ENCODE results near the gene SGK2. TPM values are rescaled to one million over a fixed set of nuclear protein-coding genes. Genes with fewer than 3 reads are reported as not detected.

The SGK2 gene
- total RNA-seq (0.75 TPM), polyA plus RNA-seq (ENCODE audit: insufficient read depth in 1 of 8, insufficient read length in 8 of 8, low replicate concordance in 1 of 8) (1 to 10 TPM in 3 of 8 donors, under 1 TPM in 5; 0.22 to 2.1 (median 0.68) TPM)
- long read RNA-seq, donor 1 = 0 reads
- long read RNA-seq, donor 2 = 0 reads
- long read RNA-seq, donor 3 = 0 reads
- long read RNA-seq, donor 4 = 0 reads
- long read RNA-seq, donor 5 = 0 reads
- long read RNA-seq, donor 6 = 0 reads
- long read RNA-seq, donor 7 = 0 reads
- long read RNA-seq, donor 8 = 0 reads
- long read RNA-seq, donor 9 = 0 reads
- long read RNA-seq, donor 10 = 0 reads
- long read RNA-seq, donor 11 = 0 reads

DNA sequence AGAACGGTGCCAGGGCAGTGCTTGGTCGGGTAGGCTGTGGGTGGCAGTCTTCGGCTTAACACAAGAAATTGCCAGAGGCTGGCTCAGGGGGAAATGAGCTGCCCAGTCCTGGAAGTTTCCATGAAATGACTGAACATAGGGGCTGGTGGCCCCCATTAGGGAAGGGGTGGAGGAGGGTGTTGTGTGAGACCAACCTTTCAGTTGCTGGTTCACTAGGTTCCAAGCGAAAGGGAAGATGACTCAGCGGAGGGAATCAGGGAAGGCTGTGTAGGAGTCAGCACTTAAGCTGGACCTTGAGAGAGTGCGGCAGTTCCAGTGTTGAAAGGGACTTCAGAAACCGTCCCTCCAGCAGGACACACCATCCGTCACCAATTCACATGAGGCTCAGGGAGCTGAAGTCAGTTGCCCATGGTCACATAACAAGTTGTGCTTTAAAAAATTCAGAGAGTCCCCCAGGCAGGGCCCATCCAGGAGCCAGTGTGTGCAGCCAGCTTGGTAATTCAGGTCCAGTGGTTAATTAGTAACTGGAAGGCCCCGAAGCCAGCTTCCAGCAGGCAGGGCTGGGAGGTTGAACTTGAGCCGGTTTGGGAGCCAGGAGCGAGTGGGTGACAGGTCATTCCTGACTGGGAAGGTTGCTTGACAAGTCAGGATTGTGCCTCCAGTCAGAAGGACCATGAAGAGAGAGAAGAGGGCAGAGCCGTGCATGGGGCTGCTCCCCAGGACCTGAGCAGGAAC is at the start of gene SGK2:
TSS of gene SGK2 (plus strand) at position 616 of the 735 bp plus-strand sequence. CDS start 7,469 bp downstream, outside the sequence.
- Histone ChIP-seq H3K4me1 (ENCODE audit: control insufficient read depth, insufficient read depth, low read length) (no peaks in the 10 kb centered on the region), H3K9me3 (replicated peaks; ENCODE audit: control insufficient read depth, low read depth, low read length) (no peaks in the 10 kb centered on the region), H3K27me3 (ENCODE audit: control insufficient read depth, insufficient read depth, low read length) (no peaks in the 10 kb centered on the region), H3K36me3 (ENCODE audit: control insufficient read depth, insufficient read depth, low read length) (no peaks in the 10 kb centered on the region), H3K27ac (ENCODE audit: low read length) (no peak within 1 kb of the TSS), H3K4me3 (ENCODE audit: low read length) (no peak within 1 kb of the TSS)
- whole genome bisulfite sequencing (ENCODE audit: insufficient coverage) = 83% methylated on average over 9 of the region's 12 CpGs
- DNase-seq = no peak

DNA sequence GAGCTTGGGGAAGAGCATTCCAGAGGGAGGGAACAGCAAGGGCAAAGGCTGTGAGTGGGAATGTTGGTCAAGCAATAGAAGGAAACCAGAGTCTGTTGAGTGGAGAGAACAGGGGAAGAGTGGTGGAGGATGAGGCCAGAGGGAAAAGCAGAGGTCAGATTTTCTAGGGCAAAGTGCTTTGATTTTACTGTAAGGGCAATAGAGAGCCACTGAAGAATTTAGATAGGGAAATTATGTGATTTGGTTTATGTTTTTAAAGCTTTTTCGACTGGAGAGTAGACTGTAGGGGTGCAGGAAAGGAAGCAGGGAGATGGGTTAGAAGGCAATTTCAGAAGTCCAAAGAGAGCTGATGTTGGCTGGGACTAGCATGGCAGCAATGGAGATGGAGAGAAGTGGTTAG is 46.9 kb upstream of the SGK2 start:
- no peak overlapping the region for H3K4me3 ChIP-seq (ENCODE audit: low read length)
- H3K27ac ChIP-seq (ENCODE audit: low read length) = no peak overlapping the region
- peaks cover 14% of the 10 kb centered on the region for H3K4me1 ChIP-seq (ENCODE audit: control insufficient read depth, insufficient read depth, low read length)
- peaks cover 16% of the 10 kb centered on the region for H3K27me3 ChIP-seq (ENCODE audit: control insufficient read depth, insufficient read depth, low read length)
- DNase-seq = no peak
- H3K9me3 ChIP-seq (replicated peaks; ENCODE audit: control insufficient read depth, low read depth, low read length) = no peaks in the 10 kb centered on the region
- no peaks in the 10 kb centered on the region for H3K36me3 ChIP-seq (ENCODE audit: control insufficient read depth, insufficient read depth, low read length)
- 76% methylated on average over 1 of the region's 1 CpG for WGBS (ENCODE audit: insufficient coverage)

DNA sequence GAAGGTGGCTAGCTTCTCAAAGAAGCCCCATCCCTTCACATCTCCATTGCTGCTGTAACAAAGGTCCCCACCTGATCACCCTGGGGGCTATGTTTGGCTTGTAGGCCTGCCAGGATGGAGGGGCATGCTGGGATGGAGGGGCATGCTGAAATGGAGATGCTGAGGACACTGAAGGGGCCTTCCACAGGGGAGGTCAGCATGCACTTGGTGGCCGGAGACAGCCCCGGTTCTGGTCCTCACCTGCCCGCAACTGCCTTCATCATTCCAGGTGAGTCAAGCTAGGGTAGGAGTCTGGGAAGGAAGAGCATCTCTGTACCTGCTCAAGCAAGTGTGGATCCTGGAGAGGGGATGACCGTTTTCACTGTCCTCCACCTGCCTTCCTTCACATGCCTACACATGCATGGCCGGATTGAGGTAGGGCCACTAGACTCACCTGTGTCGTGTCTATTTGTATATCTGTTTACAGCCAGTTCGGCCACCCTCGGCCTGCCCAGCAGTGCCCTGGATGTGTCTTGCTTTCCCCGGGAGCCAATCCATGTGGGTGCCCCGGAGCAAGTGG is 45.4 kb upstream of the SGK2 start:
- H3K27me3 ChIP-seq (ENCODE audit: control insufficient read depth, insufficient read depth, low read length) = peaks cover 3% of the 10 kb centered on the region
- H3K27ac ChIP-seq (ENCODE audit: low read length) = peak overlapping the region; percentile 81
- H3K9me3 ChIP-seq (replicated peaks; ENCODE audit: control insufficient read depth, low read depth, low read length) = no peaks in the 10 kb centered on the region
- H3K4me1 ChIP-seq (ENCODE audit: control insufficient read depth, insufficient read depth, low read length) = peaks cover 7% of the 10 kb centered on the region
- H3K36me3 ChIP-seq (ENCODE audit: control insufficient read depth, insufficient read depth, low read length) = no peaks in the 10 kb centered on the region
- 53% methylated on average over 6 of the region's 10 CpGs for WGBS (ENCODE audit: insufficient coverage)
- DNase-seq = no peak
- peak overlapping the region; percentile 62 for H3K4me3 ChIP-seq (ENCODE audit: low read length)

DNA sequence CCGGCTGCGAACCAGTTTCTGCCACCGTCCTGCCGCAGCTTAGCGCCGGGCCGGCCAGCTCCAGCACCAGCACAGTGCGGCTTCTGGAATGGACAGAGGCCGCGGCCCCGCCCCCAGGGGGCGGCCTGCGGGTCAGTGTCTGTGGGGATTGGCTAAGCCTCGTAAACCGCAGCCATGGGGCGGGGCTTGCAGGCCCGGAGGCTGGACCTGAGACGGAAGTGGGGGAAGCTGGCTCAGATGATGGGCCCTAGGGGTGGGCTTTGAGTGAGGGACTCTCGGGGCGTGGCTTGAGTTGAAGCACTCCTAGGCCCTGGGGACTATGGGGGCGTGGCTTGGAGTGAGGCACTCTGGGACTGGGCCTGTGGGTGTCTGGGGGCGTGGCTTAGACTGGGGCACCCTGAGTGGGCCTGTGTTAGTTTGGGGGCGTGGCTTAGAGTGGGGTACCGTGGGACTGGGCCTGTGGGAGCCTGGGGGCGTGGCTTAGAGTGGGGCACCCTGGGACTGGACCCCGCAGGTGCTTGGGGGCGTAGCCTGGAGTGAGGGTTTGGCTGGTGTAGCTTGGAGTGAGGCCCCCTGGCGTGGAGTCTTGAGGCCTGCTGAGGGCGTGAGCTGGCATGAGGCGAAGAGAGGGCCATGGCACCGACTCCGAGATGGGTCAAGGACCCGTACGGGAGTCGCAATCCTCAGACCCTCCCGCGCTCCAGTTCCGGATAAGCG is 44.7 kb upstream of the SGK2 start:
- peak; percentile 97 for DNase-seq
- Histone ChIP-seq H3K27ac (ENCODE audit: low read length) (peak overlapping the region; percentile 81), H3K9me3 (replicated peaks; ENCODE audit: control insufficient read depth, low read depth, low read length) (no peaks in the 10 kb centered on the region), H3K27me3 (ENCODE audit: control insufficient read depth, insufficient read depth, low read length) (no peaks in the 10 kb centered on the region), H3K4me1 (ENCODE audit: control insufficient read depth, insufficient read depth, low read length) (peaks cover 7% of the 10 kb centered on the region), H3K4me3 (ENCODE audit: low read length) (peak overlapping the region; percentile 62), H3K36me3 (ENCODE audit: control insufficient read depth, insufficient read depth, low read length) (no peaks in the 10 kb centered on the region)
- 51% methylated on average over 38 of the region's 39 CpGs for WGBS (ENCODE audit: insufficient coverage)

DNA sequence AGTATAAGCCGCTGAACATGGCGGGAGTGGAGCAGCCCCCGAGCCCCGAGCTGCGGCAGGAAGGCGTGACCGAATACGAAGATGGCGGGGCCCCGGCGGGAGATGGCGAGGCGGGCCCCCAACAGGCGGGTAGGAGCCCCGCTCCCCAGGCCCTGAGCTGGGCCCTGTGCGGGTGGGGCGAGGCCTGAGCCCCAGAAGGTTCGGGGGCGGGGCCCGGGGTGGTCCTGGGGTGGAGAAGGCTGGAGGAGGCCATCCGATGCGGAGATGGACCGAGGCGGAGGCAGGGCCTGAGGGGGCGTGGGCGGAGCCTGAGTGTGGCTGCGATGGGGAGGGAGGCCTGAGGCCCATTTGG is 44.2 kb upstream of the SGK2 start:
- Histone ChIP-seq H3K4me1 (ENCODE audit: control insufficient read depth, insufficient read depth, low read length) (peaks cover 7% of the 10 kb centered on the region), H3K27ac (ENCODE audit: low read length) (peak overlapping the region; percentile 81)

DNA sequence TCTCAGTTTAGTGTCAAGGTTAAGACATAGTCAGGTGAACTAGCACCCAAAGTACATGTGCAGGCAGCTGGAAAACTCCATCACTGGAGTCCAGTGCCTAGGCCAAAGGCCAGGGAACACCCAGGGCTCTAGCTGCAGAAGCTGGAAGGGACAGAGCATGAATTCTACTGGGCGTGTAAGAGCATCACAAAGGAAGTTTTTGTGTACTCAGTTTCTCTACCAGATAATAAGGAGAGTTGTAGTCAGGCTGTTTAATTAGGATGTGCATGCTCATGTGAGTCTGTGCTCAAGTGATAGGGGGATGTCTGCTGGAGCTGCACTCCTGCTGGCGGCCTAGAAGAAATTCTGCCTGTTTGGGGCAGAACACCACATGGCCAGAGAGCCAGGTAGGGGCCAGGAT is 43.2 kb upstream of the SGK2 start:
- no peak overlapping the region for H3K27ac ChIP-seq (ENCODE audit: low read length)

More for the DNA sequence above, 44.2 kb upstream of the SGK2 start:
- Histone ChIP-seq H3K36me3 (ENCODE audit: control insufficient read depth, insufficient read depth, low read length) (no peaks in the 10 kb centered on the region), H3K4me3 (ENCODE audit: low read length) (peak overlapping the region; percentile 62), H3K27me3 (ENCODE audit: control insufficient read depth, insufficient read depth, low read length) (no peaks in the 10 kb centered on the region), H3K9me3 (replicated peaks; ENCODE audit: control insufficient read depth, low read depth, low read length) (no peaks in the 10 kb centered on the region)
- DNase-seq = peak; percentile 48
- WGBS (ENCODE audit: insufficient coverage) = 29% methylated on average over 25 of the region's 27 CpGs

DNA sequence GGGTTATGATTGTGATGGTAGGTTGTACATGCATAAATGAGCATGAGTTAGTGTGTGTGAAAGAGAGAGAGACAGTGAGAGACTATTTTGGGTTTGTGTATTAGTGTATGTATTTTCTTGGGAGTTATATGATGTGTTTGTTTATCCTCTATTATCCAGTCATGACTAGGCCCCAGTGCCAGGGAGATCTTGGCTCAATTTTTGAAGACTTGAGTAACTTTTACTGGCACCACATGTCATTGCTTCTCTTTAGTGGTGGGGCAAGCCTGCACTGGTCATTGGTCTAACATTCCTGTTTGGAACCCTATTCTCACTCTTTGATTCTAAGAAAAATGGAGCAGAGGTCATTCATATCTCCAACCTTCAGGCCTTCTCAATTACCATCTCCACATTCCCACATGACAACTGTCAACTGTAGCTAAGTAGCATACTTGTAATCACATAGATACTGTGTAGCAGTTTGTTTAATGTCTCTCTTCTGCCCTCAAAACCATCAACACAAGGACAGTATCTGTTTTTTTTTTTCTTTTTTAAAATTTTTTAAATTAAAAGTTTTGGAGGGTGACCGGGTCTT is 42.5 kb upstream of the SGK2 start:
- WGBS (ENCODE audit: insufficient coverage) = no CpG with 5 or more reads among the region's 1 CpG
- Histone ChIP-seq H3K36me3 (ENCODE audit: control insufficient read depth, insufficient read depth, low read length) (no peaks in the 10 kb centered on the region), H3K9me3 (replicated peaks; ENCODE audit: control insufficient read depth, low read depth, low read length) (no peaks in the 10 kb centered on the region), H3K27ac (ENCODE audit: low read length) (peak overlapping the region; percentile 20), H3K27me3 (ENCODE audit: control insufficient read depth, insufficient read depth, low read length) (no peaks in the 10 kb centered on the region), H3K4me3 (ENCODE audit: low read length) (no peak overlapping the region), H3K4me1 (ENCODE audit: control insufficient read depth, insufficient read depth, low read length) (peaks cover 7% of the 10 kb centered on the region)
- DNase-seq = no peak

More for the DNA sequence above, 43.2 kb upstream of the SGK2 start:
- H3K9me3 ChIP-seq (replicated peaks; ENCODE audit: control insufficient read depth, low read depth, low read length) = no peaks in the 10 kb centered on the region
- 88% methylated on average over 1 of the region's 2 CpGs for WGBS (ENCODE audit: insufficient coverage)
- H3K36me3 ChIP-seq (ENCODE audit: control insufficient read depth, insufficient read depth, low read length) = no peaks in the 10 kb centered on the region
- H3K4me1 ChIP-seq (ENCODE audit: control insufficient read depth, insufficient read depth, low read length) = peaks cover 7% of the 10 kb centered on the region
- H3K27me3 ChIP-seq (ENCODE audit: control insufficient read depth, insufficient read depth, low read length) = no peaks in the 10 kb centered on the region
- no peak for DNase-seq
- H3K4me3 ChIP-seq (ENCODE audit: low read length) = no peak overlapping the region

DNA sequence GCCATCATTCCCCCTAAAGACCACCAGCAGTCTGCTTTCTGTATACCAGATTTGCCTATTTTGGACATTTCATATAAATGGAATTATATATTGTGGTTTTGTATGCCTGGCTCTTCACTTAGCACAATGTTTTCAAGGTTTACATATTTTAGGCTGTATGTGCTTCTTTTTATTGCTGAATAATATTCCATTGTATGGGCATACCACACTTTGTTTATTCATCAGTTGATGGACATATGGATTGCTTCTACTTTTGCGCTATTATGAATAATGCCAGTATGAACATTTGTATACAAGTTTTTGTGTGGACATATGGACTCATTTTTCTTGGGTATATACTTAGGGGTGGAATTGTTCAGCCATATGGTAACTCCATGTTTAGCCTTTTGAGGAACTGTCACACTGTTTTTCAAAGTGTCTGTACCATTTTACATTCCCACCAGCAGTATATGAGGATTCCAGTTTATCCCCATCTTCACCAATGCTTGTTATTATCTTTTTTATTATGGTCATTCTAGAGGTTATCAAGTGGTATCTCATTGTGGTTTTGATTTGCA is 38.7 kb upstream of the SGK2 start:
- no peak for DNase-seq
- no peaks in the 10 kb centered on the region for H3K27me3 ChIP-seq (ENCODE audit: control insufficient read depth, insufficient read depth, low read length)
- WGBS (ENCODE audit: insufficient coverage) = no CpG with 5 or more reads among the region's 1 CpG
- H3K9me3 ChIP-seq (replicated peaks; ENCODE audit: control insufficient read depth, low read depth, low read length) = no peaks in the 10 kb centered on the region
- H3K4me3 ChIP-seq (ENCODE audit: low read length) = no peak overlapping the region
- no peaks in the 10 kb centered on the region for H3K4me1 ChIP-seq (ENCODE audit: control insufficient read depth, insufficient read depth, low read length)
- no peaks in the 10 kb centered on the region for H3K36me3 ChIP-seq (ENCODE audit: control insufficient read depth, insufficient read depth, low read length)
- no peak overlapping the region for H3K27ac ChIP-seq (ENCODE audit: low read length)

DNA sequence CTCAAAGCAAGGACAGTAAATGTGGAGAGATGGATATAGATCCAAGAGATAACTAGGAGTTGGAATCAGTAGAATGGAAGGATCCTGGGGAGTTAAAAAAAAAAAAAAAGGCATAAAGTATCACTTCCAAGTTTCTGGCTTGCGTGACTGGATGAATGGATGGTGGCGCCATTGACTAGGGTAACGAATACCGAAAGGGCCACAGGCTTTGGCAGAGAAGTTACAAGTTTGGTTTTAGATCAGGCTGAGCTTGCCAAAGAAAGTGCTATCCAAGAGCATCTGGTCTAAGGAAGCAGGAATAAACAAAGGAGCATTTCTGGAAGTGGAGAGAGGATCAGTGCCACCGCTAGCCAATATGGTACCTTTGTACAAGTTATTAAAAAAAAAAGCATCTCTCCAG is 33.8 kb upstream of the SGK2 start:
- peaks cover 4% of the 10 kb centered on the region for H3K36me3 ChIP-seq (ENCODE audit: control insufficient read depth, insufficient read depth, low read length)
- no peak for DNase-seq
- no peaks in the 10 kb centered on the region for H3K4me1 ChIP-seq (ENCODE audit: control insufficient read depth, insufficient read depth, low read length)
- WGBS (ENCODE audit: insufficient coverage) = 92% methylated on average over 4 of the region's 5 CpGs
- H3K4me3 ChIP-seq (ENCODE audit: low read length) = no peak overlapping the region
- no peak overlapping the region for H3K27ac ChIP-seq (ENCODE audit: low read length)
- H3K9me3 ChIP-seq (replicated peaks; ENCODE audit: control insufficient read depth, low read depth, low read length) = no peaks in the 10 kb centered on the region
- H3K27me3 ChIP-seq (ENCODE audit: control insufficient read depth, insufficient read depth, low read length) = no peaks in the 10 kb centered on the region

Data from muscle of leg (tissue), 16 donors.